MM.1S (cell line): ENCODE data around the gene HES1.

Source experiments
- EZH2phosphoT487 ChIP-seq: fragments of 300-600 bp; sonication (generic); IDR thresholded peaks from 2 replicates; pipeline ENCODE4 v1.6.1; 2018; ENCODE audit warnings: antibody characterized with exemption, low read length
- TF ChIP-seq, protein P1 (sequence below): fragments of 300-600 bp; sonication (generic); IDR thresholded peaks from 2 replicates; pipeline ENCODE4 v1.5.1; 2016; ENCODE audit warnings: antibody characterized with exemption, low read length, mixed read lengths

DNA sequence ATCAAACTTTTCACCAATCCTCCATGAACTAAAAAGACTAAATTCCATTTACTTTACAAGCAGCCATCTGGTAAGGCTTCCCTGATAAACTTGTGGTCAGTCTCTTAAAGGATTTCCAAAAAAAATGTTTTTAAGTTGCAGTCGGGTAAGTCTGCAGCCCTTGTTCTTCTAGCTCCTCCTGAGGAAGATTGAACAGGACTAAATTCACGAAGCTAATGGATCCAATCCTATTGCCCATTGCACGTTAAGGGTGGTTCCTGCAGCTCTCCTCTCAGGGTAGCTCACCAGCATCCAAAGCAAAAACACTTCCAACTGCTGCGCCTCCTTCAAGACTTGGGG, 2.8 kb downstream of the HES1 start:
- TF ChIP-seq, protein P1, sequence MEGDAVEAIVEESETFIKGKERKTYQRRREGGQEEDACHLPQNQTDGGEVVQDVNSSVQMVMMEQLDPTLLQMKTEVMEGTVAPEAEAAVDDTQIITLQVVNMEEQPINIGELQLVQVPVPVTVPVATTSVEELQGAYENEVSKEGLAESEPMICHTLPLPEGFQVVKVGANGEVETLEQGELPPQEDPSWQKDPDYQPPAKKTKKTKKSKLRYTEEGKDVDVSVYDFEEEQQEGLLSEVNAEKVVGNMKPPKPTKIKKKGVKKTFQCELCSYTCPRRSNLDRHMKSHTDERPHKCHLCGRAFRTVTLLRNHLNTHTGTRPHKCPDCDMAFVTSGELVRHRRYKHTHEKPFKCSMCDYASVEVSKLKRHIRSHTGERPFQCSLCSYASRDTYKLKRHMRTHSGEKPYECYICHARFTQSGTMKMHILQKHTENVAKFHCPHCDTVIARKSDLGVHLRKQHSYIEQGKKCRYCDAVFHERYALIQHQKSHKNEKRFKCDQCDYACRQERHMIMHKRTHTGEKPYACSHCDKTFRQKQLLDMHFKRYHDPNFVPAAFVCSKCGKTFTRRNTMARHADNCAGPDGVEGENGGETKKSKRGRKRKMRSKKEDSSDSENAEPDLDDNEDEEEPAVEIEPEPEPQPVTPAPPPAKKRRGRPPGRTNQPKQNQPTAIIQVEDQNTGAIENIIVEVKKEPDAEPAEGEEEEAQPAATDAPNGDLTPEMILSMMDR: no peak
- TF ChIP-seq EZH2phosphoT487: no peak
